ENCODE measurements around the gene TBXAS1. TPM values are rescaled to one million over a fixed set of nuclear protein-coding genes. Genes with fewer than 3 reads are reported as not detected.

Gene TBXAS1
- total and polyA plus RNA-seq, 2 donors from 2014 or later = 14.2 to 33.6 TPM

GRCh38 chr7:140051820-140052219 is 222.8 kb downstream of the TBXAS1 start:
- H3K27me3 ChIP-seq (ENCODE audit: control insufficient read depth, insufficient read depth, low read length) = no peaks in the 10 kb centered on the region
- H3K9me3 ChIP-seq (ENCODE audit: control insufficient read depth in 2 of 3, insufficient read depth in 1 of 3, low read length in 3 of 3) = no peaks in the 10 kb centered on the region
- no peak for FAIRE-seq
- intact Hi-C loops (cut with DNase I) = no loop called here
- no peak overlapping the region for H3K4me3 ChIP-seq (ENCODE audit: low read length in 3 of 3)
- peaks cover 0 to 2% (median 0%) of the 10 kb centered on the region in 3 donors for H3K36me3 ChIP-seq (ENCODE audit: control insufficient read depth in 2 of 3, insufficient read depth in 3 of 3, low read length in 3 of 3)
- H3K27ac ChIP-seq (ENCODE audit: low read depth in 2 of 2, low read length in 2 of 2) = no peak overlapping the region
- H3K4me1 ChIP-seq (ENCODE audit: control insufficient read depth in 2 of 3, insufficient read depth in 2 of 3, low read depth in 1 of 3, low read length in 3 of 3) = no peaks in the 10 kb centered on the region
- TF ChIP-seq CTCF (IDR thresholded peaks at IDR 0.05; ENCODE audit: borderline replicate concordance, extremely low read depth, insufficient read depth) = no peak
- DNase-seq = no peak
- H3K9ac ChIP-seq (ENCODE audit: low read length in 3 of 3) = no peak overlapping the region

GRCh38 chr7:140053812-140054539 is 224.9 kb downstream of the TBXAS1 start:
- no peaks in the 10 kb centered on the region for H3K9me3 ChIP-seq (ENCODE audit: control insufficient read depth in 2 of 3, insufficient read depth in 1 of 3, low read length in 3 of 3)
- no peak overlapping the region for H3K27ac ChIP-seq (ENCODE audit: low read depth in 2 of 2, low read length in 2 of 2)
- no peaks in the 10 kb centered on the region for H3K4me1 ChIP-seq (ENCODE audit: control insufficient read depth in 2 of 3, insufficient read depth in 2 of 3, low read depth in 1 of 3, low read length in 3 of 3)
- TF ChIP-seq CTCF (IDR thresholded peaks at IDR 0.05; ENCODE audit: borderline replicate concordance, extremely low read depth, insufficient read depth) = no peak
- intact Hi-C loops (cut with DNase I) = no loop called here
- no peaks in the 10 kb centered on the region for H3K27me3 ChIP-seq (ENCODE audit: control insufficient read depth, insufficient read depth, low read length)
- no peak for FAIRE-seq
- H3K36me3 ChIP-seq (ENCODE audit: control insufficient read depth in 2 of 3, insufficient read depth in 3 of 3, low read length in 3 of 3) = peaks cover 0 to 6% (median 0%) of the 10 kb centered on the region in 3 donors
- no peak overlapping the region for H3K9ac ChIP-seq (ENCODE audit: low read length in 3 of 3)
- DNase-seq = no peak
- H3K4me3 ChIP-seq (ENCODE audit: low read length in 3 of 3) = no peak overlapping the region

GRCh38 chr7:140054751-140055150 is 225.7 kb downstream of the TBXAS1 start:
- Histone ChIP-seq H3K27me3 (ENCODE audit: control insufficient read depth, insufficient read depth, low read length) (no peaks in the 10 kb centered on the region), H3K9ac (ENCODE audit: low read length in 3 of 3) (no peak overlapping the region), H3K36me3 (ENCODE audit: control insufficient read depth in 2 of 3, insufficient read depth in 3 of 3, low read length in 3 of 3) (peaks cover 0 to 4% (median 0%) of the 10 kb centered on the region in 3 donors), H3K4me3 (ENCODE audit: low read length in 3 of 3) (no peak overlapping the region), H3K9me3 (ENCODE audit: control insufficient read depth in 2 of 3, insufficient read depth in 1 of 3, low read length in 3 of 3) (no peaks in the 10 kb centered on the region), H3K4me1 (ENCODE audit: control insufficient read depth in 2 of 3, insufficient read depth in 2 of 3, low read depth in 1 of 3, low read length in 3 of 3) (peaks cover 0 to 4% (median 0%) of the 10 kb centered on the region in 3 donors), H3K27ac (ENCODE audit: low read depth in 2 of 2, low read length in 2 of 2) (no peak overlapping the region)
- intact Hi-C loops (cut with DNase I) = no loop called here
- DNase-seq = no peak
- no peak for TF ChIP-seq CTCF (IDR thresholded peaks at IDR 0.05; ENCODE audit: borderline replicate concordance, extremely low read depth, insufficient read depth)
- FAIRE-seq = no peak

All from kidney (tissue), 14 donors.